ENCODE results near the gene PACRG. TPM values are rescaled to one million over a fixed set of nuclear protein-coding genes. Genes with fewer than 3 reads are reported as not detected.

Gene PACRG
- total RNA-seq, 1 donor from 2014 or later: 10.5 TPM

- TF ChIP-seq, protein P1, sequence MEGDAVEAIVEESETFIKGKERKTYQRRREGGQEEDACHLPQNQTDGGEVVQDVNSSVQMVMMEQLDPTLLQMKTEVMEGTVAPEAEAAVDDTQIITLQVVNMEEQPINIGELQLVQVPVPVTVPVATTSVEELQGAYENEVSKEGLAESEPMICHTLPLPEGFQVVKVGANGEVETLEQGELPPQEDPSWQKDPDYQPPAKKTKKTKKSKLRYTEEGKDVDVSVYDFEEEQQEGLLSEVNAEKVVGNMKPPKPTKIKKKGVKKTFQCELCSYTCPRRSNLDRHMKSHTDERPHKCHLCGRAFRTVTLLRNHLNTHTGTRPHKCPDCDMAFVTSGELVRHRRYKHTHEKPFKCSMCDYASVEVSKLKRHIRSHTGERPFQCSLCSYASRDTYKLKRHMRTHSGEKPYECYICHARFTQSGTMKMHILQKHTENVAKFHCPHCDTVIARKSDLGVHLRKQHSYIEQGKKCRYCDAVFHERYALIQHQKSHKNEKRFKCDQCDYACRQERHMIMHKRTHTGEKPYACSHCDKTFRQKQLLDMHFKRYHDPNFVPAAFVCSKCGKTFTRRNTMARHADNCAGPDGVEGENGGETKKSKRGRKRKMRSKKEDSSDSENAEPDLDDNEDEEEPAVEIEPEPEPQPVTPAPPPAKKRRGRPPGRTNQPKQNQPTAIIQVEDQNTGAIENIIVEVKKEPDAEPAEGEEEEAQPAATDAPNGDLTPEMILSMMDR (IDR thresholded peaks at IDR 0.05; ENCODE audit: borderline replicate concordance): no peak
- peaks cover 28% of the 10 kb centered on the region for H3K4me1 ChIP-seq
- H3K27ac ChIP-seq (replicated peaks): no peak overlapping the region
- intact Hi-C loops (cut with micrococcal nuclease): no loop called here
- H3K27me3 ChIP-seq (ENCODE audit: low read depth): no peaks in the 10 kb centered on the region
- no peak overlapping the region for H3K4me3 ChIP-seq
- no peaks in the 10 kb centered on the region for H3K9me3 ChIP-seq (replicated peaks)
- H3K36me3 ChIP-seq: no peaks in the 10 kb centered on the region
- no peak for DNase-seq
These were observed 26.2 kb upstream of the PACRG start for GRCh38 chr6:162701551-162701950.

GRCh38 chr6:162702446-162702845 is 25.3 kb upstream of the PACRG start:
- TF ChIP-seq, protein P1 (IDR thresholded peaks at IDR 0.05; ENCODE audit: borderline replicate concordance): no peak
- H3K9me3 ChIP-seq (replicated peaks): no peaks in the 10 kb centered on the region
- no peaks in the 10 kb centered on the region for H3K27me3 ChIP-seq (ENCODE audit: low read depth)
- H3K36me3 ChIP-seq: no peaks in the 10 kb centered on the region
- H3K4me3 ChIP-seq: no peak overlapping the region
- no peak for DNase-seq
- intact Hi-C loops (cut with micrococcal nuclease): no loop called here
- H3K27ac ChIP-seq (replicated peaks): no peak overlapping the region
- peaks cover 37% of the 10 kb centered on the region for H3K4me1 ChIP-seq

GRCh38 chr6:162704001-162704400 is 23.8 kb upstream of the PACRG start:
- Histone ChIP-seq H3K27ac (replicated peaks) (no peak overlapping the region), H3K36me3 (no peaks in the 10 kb centered on the region), H3K9me3 (replicated peaks) (no peaks in the 10 kb centered on the region), H3K4me3 (no peak overlapping the region), H3K4me1 (peaks cover 31% of the 10 kb centered on the region), H3K27me3 (ENCODE audit: low read depth) (no peaks in the 10 kb centered on the region)
- intact Hi-C loops (cut with micrococcal nuclease): no loop called here
- no peak for DNase-seq
- TF ChIP-seq, protein P1 (IDR thresholded peaks at IDR 0.05; ENCODE audit: borderline replicate concordance): no peak

GRCh38 chr6:162705736-162706135 is 22.0 kb upstream of the PACRG start:
- Histone ChIP-seq H3K4me3 (peak overlapping the region; percentile 47), H3K36me3 (no peaks in the 10 kb centered on the region), H3K27ac (replicated peaks) (peak overlapping the region; percentile 85), H3K9me3 (replicated peaks) (no peaks in the 10 kb centered on the region), H3K4me1 (peaks cover 34% of the 10 kb centered on the region), H3K27me3 (ENCODE audit: low read depth) (no peaks in the 10 kb centered on the region)
- intact Hi-C loops (cut with micrococcal nuclease): no loop called here
- TF ChIP-seq, protein P1 (IDR thresholded peaks at IDR 0.05; ENCODE audit: borderline replicate concordance): no peak
- no peak for DNase-seq

GRCh38 chr6:162706232-162706631 is 21.5 kb upstream of the PACRG start:
- peak overlapping the region; percentile 85 for H3K27ac ChIP-seq (replicated peaks)
- DNase-seq: peak; percentile 84
- intact Hi-C loops (cut with micrococcal nuclease): no loop called here
- H3K27me3 ChIP-seq (ENCODE audit: low read depth): no peaks in the 10 kb centered on the region
- TF ChIP-seq, protein P1 (IDR thresholded peaks at IDR 0.05; ENCODE audit: borderline replicate concordance): no peak
- H3K4me1 ChIP-seq: peaks cover 35% of the 10 kb centered on the region
- H3K4me3 ChIP-seq: peak overlapping the region; percentile 47
- H3K9me3 ChIP-seq (replicated peaks): no peaks in the 10 kb centered on the region
- H3K36me3 ChIP-seq: no peaks in the 10 kb centered on the region

DNA sequence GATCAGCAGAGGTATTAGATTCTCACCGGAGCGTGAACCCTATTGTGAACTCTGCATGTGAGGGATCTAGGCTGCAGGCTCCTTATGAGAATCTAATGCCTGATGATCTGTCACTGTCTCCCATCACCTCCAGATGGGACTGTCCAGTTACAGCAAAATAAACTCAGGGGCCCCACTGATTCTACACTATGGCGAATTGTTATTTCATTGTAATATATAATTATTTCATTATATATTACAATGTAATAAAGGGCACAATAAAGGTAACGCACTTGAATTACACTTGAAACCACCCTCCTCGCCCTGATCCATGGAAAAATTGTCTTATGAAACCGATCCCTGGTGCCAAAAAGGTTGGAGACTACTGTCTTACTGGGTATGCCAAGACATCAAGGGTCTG is 18.8 kb upstream of the PACRG start:
- no peaks in the 10 kb centered on the region for H3K27me3 ChIP-seq (ENCODE audit: low read depth)
- H3K4me1 ChIP-seq: peaks cover 29% of the 10 kb centered on the region
- DNase-seq: no peak
- intact Hi-C loops (cut with micrococcal nuclease): no loop called here
- TF ChIP-seq, protein P1 (IDR thresholded peaks at IDR 0.05; ENCODE audit: borderline replicate concordance): no peak
- no peaks in the 10 kb centered on the region for H3K9me3 ChIP-seq (replicated peaks)
- H3K4me3 ChIP-seq: no peak overlapping the region
- H3K27ac ChIP-seq (replicated peaks): no peak overlapping the region
- H3K36me3 ChIP-seq: no peaks in the 10 kb centered on the region
